ENCODE measurements around the gene PRG3. TPM values are rescaled to one million over a fixed set of nuclear protein-coding genes. Genes with fewer than 3 reads are reported as not detected.

The PRG3 gene
- total RNA-seq, 1 donor from 2014 or later, result not detected

GRCh38 chr11:57392763-57393105 is 11.8 kb upstream of the PRG3 start:
- DNase-seq (ENCODE audit: low spot score), result peak; percentile 6
- intact Hi-C loops (cut with DNase I), result no loop called here

GRCh38 chr11:57392066-57392762 is 11.3 kb upstream of the PRG3 start:
- DNase-seq (ENCODE audit: low spot score), result peak; percentile 39
- intact Hi-C loops (cut with DNase I), result no loop called here

DNA sequence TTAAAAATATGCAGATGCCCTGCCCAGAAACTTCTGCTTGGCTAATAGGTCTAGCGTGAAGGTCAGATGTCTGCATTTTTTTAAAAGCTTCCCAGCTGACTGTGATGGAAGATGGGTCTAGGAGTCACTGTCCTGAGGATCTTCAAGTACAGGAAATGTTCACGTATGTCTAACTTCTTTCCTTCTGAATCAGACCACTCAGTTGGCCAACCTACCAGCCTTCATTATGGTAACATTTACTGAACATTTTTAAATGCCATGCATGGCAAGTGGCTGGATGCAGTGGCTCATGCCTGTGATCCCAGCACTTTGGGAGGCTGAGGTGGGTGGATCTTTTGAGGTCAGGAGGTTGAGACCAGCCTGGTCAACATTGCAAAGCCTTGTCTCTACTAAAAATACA is 10.6 kb upstream of the PRG3 start:
- peak; percentile 38 for DNase-seq (ENCODE audit: low spot score)
- intact Hi-C loops (cut with DNase I), result no loop called here

DNA sequence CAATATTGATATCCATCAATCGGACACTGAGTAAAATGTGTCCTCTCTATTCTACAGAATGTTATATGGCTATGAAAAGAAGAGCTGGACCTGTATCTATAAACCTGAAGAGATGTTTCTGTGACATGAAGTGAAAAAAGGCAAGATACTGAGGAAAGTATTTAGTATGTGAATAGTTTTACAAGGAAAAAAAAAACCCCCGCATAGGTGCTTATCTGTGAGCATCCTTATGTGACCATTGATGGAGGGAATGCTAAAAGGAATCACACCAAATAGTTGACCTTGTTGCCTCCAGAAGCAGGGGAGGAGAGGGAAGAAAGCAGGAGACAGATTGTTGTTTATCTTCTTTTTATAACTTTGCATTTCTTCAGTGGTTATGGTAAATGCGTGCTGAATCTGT is 10.2 kb upstream of the PRG3 start:
- no peak for DNase-seq (ENCODE audit: low spot score)
- intact Hi-C loops (cut with DNase I), result no loop called here

DNA sequence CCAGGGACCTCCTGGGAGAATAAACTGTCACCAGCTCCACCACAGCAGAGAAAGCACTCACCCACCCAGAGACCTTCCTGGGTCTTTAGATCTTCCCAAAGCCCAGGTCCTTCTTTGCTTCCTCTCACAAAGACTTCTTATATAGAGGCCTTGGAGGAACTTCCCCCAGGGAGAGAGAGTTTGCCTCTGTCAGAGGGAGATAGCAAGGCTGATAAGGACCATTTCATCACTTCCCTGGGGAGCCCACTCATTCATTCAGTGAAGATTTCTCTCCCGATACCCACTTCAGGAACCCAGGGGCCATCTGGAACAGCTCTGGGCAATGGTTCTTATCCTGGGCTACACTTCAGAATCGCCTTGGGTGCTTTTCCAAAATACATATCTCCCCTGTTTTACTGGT is 9.6 kb upstream of the PRG3 start, which contains the start of gene PRG2:
Gene PRG2 (minus strand): TSS at position 116 of the 400 bp plus-strand sequence. CDS start 706 bp downstream, outside the sequence.
- DNase-seq (ENCODE audit: low spot score), result peak; percentile 5
- intact Hi-C loops (cut with DNase I), result no loop called here

GRCh38 chr11:57387289-57388030 is 6.5 kb upstream of the PRG3 start:
- peak; percentile 62 for DNase-seq (ENCODE audit: low spot score)
- intact Hi-C loops (cut with DNase I), result no loop called here

- intact Hi-C loops (cut with DNase I), result no loop called here
- DNase-seq (ENCODE audit: low spot score), result no peak
Observed at GRCh38 chr11:57386178-57386940, 5.4 kb upstream of the PRG3 start.

- no peak for DNase-seq (ENCODE audit: low spot score)
- intact Hi-C loops (cut with DNase I), result no loop called here
Observed at GRCh38 chr11:57379732-57380131, 1.2 kb downstream of the PRG3 start.

GRCh38 chr11:57378186-57378585 is 2.8 kb downstream of the PRG3 start:
- intact Hi-C loops (cut with DNase I), result no loop called here
- DNase-seq (ENCODE audit: low spot score), result no peak

- no peak for DNase-seq (ENCODE audit: low spot score)
- intact Hi-C loops (cut with DNase I), result no loop called here
Observed at GRCh38 chr11:57377107-57377506, 3.8 kb downstream of the PRG3 start.

DNA sequence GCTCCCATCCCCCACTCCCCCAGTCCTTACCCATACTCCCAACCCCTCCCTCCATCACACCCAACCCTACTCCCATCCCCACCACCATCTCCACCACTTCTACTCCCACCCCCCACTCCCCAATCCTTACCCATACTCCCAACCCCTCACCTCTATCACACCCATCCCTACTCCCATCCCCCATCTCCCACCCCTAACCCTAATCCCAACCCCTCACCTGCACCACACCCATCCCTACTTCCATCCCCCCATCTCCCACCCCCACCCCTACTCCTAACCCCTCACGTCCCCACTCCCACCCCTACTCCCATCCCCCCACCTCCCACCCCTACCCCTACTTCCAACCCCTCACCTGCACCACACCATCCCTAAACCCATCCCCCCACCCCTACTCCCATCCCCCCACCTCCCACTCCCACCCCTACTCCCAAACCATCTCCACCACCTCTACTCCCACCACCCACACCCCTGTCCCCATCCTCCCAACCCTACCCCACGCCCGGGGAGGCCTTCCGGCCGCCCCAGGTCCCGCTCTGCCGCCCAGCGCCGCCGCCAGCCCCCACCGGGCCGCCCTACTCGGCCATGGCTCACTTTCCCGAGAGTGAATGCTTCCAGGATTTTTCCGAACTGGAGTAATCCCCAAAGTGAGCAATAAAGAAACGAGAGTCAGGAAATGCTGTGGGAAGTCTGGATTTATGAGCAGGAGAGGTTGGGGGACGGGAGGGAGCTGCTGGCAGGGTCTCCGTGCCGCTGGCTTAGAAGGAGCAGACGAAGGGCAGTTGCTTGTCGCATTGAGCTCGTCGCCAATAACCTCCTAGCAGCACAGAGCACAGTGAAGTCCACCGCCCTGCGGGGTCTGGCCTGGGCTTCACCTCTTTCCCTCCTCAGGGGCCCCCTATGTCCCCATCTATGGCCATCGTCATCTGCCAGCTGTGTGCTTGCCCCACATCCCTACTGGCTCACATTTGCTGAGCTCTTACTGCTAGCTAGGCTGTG is 4.6 kb downstream of the PRG3 start:
- intact Hi-C loops (cut with DNase I), result no loop called here
- DNase-seq (ENCODE audit: low spot score), result no peak

- intact Hi-C loops (cut with DNase I), result no loop called here
- no peak for DNase-seq (ENCODE audit: low spot score)
Observed at GRCh38 chr11:57375490-57375889, 5.5 kb downstream of the PRG3 start.

- DNase-seq (ENCODE audit: low spot score), result no peak
- intact Hi-C loops (cut with DNase I), result no loop called here
Observed at GRCh38 chr11:57374966-57375365, 6.0 kb downstream of the PRG3 start.

GRCh38 chr11:57373146-57373545 is 7.8 kb downstream of the PRG3 start:
- peak; percentile 1 for DNase-seq (ENCODE audit: low spot score)
- intact Hi-C loops (cut with DNase I), result no loop called here

GRCh38 chr11:57370941-57371340 is 10.0 kb downstream of the PRG3 start:
- intact Hi-C loops (cut with DNase I), result no loop called here
- no peak for DNase-seq (ENCODE audit: low spot score)

- intact Hi-C loops (cut with DNase I), result no loop called here
- DNase-seq (ENCODE audit: low spot score), result no peak
Observed at GRCh38 chr11:57370251-57370650, 10.7 kb downstream of the PRG3 start.

GRCh38 chr11:57368845-57369232 is 12.1 kb downstream of the PRG3 start:
- intact Hi-C loops (cut with DNase I), result no loop called here
- no peak for DNase-seq (ENCODE audit: low spot score)

- DNase-seq (ENCODE audit: low spot score), result no peak
- intact Hi-C loops (cut with DNase I), result no loop called here
Observed at GRCh38 chr11:57368106-57368844, 12.7 kb downstream of the PRG3 start.

All from cardiac septum (tissue), 1 donor.